ENCODE data around the gene KSR1.

KSR1 gene

DNA sequence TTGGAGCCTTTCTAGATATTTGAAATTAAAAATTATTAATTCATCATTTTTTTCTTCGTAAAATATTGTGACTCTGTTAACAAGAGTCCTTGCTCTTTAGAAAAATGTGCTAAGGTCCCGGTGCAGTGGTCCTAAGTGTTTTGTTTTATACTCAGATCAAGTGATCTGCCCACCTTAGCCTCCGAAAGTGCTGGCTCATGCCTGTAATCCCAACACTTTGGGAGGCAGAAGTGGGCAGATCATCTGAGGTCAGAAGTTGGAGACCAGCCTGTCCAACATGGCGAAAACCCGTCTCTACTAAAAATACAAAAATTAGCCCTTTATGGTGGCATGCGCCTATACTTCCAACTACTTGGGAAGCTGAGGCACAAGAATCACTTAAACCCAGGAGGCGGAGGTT lies 92.1 kb downstream of the KSR1 start:
- TF ChIP-seq SUZ12 (IDR thresholded peaks at IDR 0.05) (no peak), L3MBTL2 (conservative IDR thresholded peaks at IDR 0.05) (no peak), FOXM1 (IDR thresholded peaks at IDR 0.05; ENCODE audit: borderline replicate concordance) (no peak), TARDBP (IDR thresholded peaks at IDR 0.05) (no peak), FOXK2 (IDR thresholded peaks at IDR 0.05) (no peak), ZNF384 (IDR thresholded peaks at IDR 0.05) (no peak), PKNOX1 (IDR thresholded peaks at IDR 0.05) (no peak), LEF1 (IDR thresholded peaks at IDR 0.05; ENCODE audit: borderline replicate concordance) (no peak), NFRKB (IDR thresholded peaks at IDR 0.05) (no peak), ELF4 (IDR thresholded peaks at IDR 0.05) (no peak), BHLHE40 (IDR thresholded peaks at IDR 0.05; ENCODE audit: borderline replicate concordance) (no peak), FOXA1 (IDR thresholded peaks at IDR 0.05) (no peak), ARNT (IDR thresholded peaks at IDR 0.05) (no peak), SP1 (IDR thresholded peaks at IDR 0.05) (no peak), CTBP1 (IDR thresholded peaks at IDR 0.05; ENCODE audit: borderline replicate concordance) (no peak), HDGF (IDR thresholded peaks at IDR 0.05; ENCODE audit: borderline replicate concordance) (no peak)
- DNase-seq (ENCODE audit: extremely low spot score), result no peak
- ChIA-PET POLR2A (no interaction called here), CTCF (no interaction called here)

DNA sequence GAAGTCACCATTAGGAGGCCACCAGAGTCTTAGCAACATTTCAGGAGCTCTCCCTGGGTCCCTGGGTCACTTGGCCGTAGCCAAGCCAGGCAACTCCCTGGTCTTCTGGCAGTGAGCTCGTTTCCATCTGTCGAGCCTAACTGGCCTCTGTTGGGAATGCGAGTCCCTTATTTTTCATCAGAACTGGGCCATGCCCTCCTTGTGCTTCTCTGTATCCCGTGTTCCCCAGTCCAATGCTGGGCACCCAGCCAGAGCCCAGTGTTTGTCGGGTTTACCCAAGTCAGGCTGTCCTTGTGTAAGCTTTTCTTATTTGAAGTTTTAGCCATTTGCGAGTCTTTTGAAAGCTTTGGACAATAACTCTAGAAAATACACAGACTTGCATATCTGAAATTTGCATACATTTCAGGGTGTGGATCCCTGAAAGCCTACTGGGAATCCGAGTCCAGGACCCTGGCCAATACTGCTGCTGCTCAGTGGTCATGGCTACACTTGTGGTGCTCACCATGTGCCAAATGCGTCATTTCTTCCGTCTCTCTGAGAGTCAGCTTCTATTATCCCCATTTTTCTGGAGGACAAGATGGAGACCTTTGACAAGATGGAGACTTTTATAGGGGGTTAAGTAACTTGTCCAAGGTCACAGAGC lies 93.1 kb downstream of the KSR1 start:
- CTCF ChIA-PET, result no interaction called here
- no peak for DNase-seq (ENCODE audit: extremely low spot score)
- POLR2A ChIA-PET, result interaction anchor here (1.0 kb wide), 1 partner anchor 17 kb away, joined by 3 read pairs; no protein-coding TSS in a partner anchor
- TF ChIP-seq TARDBP (IDR thresholded peaks at IDR 0.05) (no peak), FOXK2 (IDR thresholded peaks at IDR 0.05) (no peak), ARNT (IDR thresholded peaks at IDR 0.05) (no peak), CTBP1 (IDR thresholded peaks at IDR 0.05; ENCODE audit: borderline replicate concordance) (no peak), HDGF (IDR thresholded peaks at IDR 0.05; ENCODE audit: borderline replicate concordance) (no peak), SUZ12 (IDR thresholded peaks at IDR 0.05) (no peak), FOXM1 (IDR thresholded peaks at IDR 0.05; ENCODE audit: borderline replicate concordance) (no peak), BHLHE40 (IDR thresholded peaks at IDR 0.05; ENCODE audit: borderline replicate concordance) (no peak), SP1 (IDR thresholded peaks at IDR 0.05) (no peak), PKNOX1 (IDR thresholded peaks at IDR 0.05) (no peak), LEF1 (IDR thresholded peaks at IDR 0.05; ENCODE audit: borderline replicate concordance) (no peak), NFRKB (IDR thresholded peaks at IDR 0.05) (no peak), L3MBTL2 (conservative IDR thresholded peaks at IDR 0.05) (no peak)

DNA sequence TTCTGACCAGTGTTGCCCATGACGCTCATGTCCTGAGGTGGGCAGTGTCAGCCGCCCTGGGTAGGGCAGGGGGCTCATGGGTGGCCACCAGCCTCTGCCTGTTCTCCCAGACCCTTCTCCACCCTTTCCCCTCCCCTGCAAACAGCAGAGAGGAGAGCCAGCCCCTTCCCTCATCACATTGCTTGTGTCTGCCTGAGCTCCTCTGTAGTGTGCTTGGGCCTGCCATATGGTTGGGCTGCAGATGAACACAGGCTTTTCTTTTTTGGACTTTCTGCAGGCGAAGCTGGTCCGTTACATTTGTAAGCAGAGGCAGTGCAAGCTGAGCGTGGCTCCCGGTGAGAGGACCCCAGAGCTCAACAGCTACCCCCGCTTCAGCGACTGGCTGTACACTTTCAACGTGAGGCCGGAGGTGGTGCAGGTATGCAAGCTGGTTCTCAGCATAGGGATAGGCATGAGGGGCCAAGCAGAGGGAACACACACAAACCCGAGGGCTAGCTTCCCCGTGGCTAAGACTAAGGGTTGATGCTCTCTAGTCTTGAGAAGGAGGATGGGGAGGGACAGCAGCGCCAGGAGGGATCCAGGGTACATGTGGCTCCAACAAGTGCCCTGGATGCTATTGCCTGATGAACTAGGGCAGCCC lies 94.2 kb downstream of the KSR1 start:
- ChIA-PET CTCF (no interaction called here), POLR2A (interaction anchor here (1.0 kb wide), 1 partner anchor 18 kb away, joined by 3 read pairs; no protein-coding TSS in a partner anchor)
- no peak for DNase-seq (ENCODE audit: extremely low spot score)
- TF ChIP-seq LEF1 (IDR thresholded peaks at IDR 0.05; ENCODE audit: borderline replicate concordance), result no peak
- no peak for TF ChIP-seq L3MBTL2 (conservative IDR thresholded peaks at IDR 0.05)
- no peak for TF ChIP-seq FOXA1 (IDR thresholded peaks at IDR 0.05)
- TF ChIP-seq NFRKB (IDR thresholded peaks at IDR 0.05), result no peak
- TF ChIP-seq SP1 (IDR thresholded peaks at IDR 0.05), result no peak

GRCh38 chr17:27550974-27551505 lies 94.8 kb downstream of the KSR1 start:
- TF ChIP-seq TARDBP (IDR thresholded peaks at IDR 0.05) (no peak), NFRKB (IDR thresholded peaks at IDR 0.05) (no peak), SUZ12 (IDR thresholded peaks at IDR 0.05) (no peak), FOXM1 (IDR thresholded peaks at IDR 0.05; ENCODE audit: borderline replicate concordance) (no peak), ELF4 (IDR thresholded peaks at IDR 0.05) (no peak), CTBP1 (IDR thresholded peaks at IDR 0.05; ENCODE audit: borderline replicate concordance) (no peak), PKNOX1 (IDR thresholded peaks at IDR 0.05) (no peak), BHLHE40 (IDR thresholded peaks at IDR 0.05; ENCODE audit: borderline replicate concordance) (no peak), LEF1 (IDR thresholded peaks at IDR 0.05; ENCODE audit: borderline replicate concordance) (no peak), L3MBTL2 (conservative IDR thresholded peaks at IDR 0.05) (no peak), SP1 (IDR thresholded peaks at IDR 0.05) (no peak), FOXA1 (IDR thresholded peaks at IDR 0.05) (no peak), HDGF (IDR thresholded peaks at IDR 0.05; ENCODE audit: borderline replicate concordance) (no peak)
- ChIA-PET CTCF (no interaction called here), POLR2A (no interaction called here)
- DNase-seq (ENCODE audit: extremely low spot score), result no peak

DNA sequence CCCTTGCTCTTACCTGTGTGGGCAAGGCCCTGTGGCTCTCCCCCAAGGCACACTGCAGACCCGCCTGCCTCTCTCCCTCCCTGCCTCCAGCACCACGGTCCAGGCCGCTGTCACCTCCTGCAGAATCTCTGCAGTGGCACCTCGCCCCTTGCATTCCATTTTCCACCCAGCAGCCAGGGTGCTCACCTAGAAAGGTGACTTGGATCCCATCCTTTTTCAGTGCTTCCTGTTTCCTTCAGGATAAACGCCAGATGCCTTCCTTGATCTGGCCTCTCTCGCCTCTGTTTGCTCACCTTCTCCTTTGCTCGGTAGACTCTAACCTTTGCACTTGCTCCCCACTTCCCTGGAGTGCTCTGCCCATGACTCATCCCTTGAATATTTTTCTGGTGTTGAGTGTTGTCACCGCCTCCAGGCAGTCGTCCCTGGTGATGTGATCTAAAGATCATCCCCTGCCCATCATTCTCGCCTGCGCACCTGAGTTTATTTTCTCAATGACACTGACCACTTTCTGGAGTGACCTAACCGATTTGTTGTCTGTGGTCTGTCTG lies 95.5 kb downstream of the KSR1 start:
- TF ChIP-seq FOXK2 (IDR thresholded peaks at IDR 0.05), result no peak
- no peak for DNase-seq (ENCODE audit: extremely low spot score)
- POLR2A ChIA-PET, result no interaction called here
- CTCF ChIA-PET, result interaction anchor here (1.4 kb wide), 1 partner anchor 15 kb away, joined by 3 read pairs; no protein-coding TSS in a partner anchor

DNA sequence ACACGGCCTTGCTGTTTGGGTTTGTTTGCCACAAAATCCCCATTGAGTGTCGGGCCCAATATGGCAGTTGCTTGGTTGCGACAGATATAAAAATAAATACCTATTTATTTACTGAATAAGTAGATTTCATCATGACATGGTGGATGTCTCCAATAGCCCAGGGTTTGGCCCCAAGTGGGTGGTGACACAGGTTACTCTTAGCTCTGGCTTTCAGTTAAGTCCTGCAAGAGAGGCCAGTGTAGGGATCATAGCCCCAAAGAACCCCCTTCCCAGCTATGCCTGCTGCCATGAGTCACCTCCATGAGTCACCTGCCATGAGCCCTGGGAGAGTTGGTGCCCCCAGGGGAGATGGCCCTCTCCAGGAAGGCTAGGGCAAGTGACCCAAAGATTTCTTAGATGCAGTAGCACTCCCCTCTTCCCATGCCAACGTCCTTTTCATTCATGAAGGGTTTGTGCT lies 96.1 kb downstream of the KSR1 start:
- CTCF ChIA-PET, result interaction anchor here (1.4 kb wide), 1 partner anchor 15 kb away, joined by 3 read pairs; no protein-coding TSS in a partner anchor
- POLR2A ChIA-PET, result no interaction called here
- TF ChIP-seq TARDBP (IDR thresholded peaks at IDR 0.05) (no peak), SP1 (IDR thresholded peaks at IDR 0.05) (no peak), FOXA1 (IDR thresholded peaks at IDR 0.05) (no peak), CTBP1 (IDR thresholded peaks at IDR 0.05; ENCODE audit: borderline replicate concordance) (no peak), FOXM1 (IDR thresholded peaks at IDR 0.05; ENCODE audit: borderline replicate concordance) (no peak), FOXK2 (IDR thresholded peaks at IDR 0.05) (no peak), L3MBTL2 (conservative IDR thresholded peaks at IDR 0.05) (no peak), ARNT (IDR thresholded peaks at IDR 0.05) (no peak), LEF1 (IDR thresholded peaks at IDR 0.05; ENCODE audit: borderline replicate concordance) (no peak), ZNF384 (IDR thresholded peaks at IDR 0.05) (no peak), ELF4 (IDR thresholded peaks at IDR 0.05) (no peak), SUZ12 (IDR thresholded peaks at IDR 0.05) (no peak), HDGF (IDR thresholded peaks at IDR 0.05; ENCODE audit: borderline replicate concordance) (no peak), PKNOX1 (IDR thresholded peaks at IDR 0.05) (no peak), BHLHE40 (IDR thresholded peaks at IDR 0.05; ENCODE audit: borderline replicate concordance) (no peak)
- DNase-seq (ENCODE audit: extremely low spot score), result no peak
